Common myeloid progenitor, CD34-positive (primary cell): ENCODE data around the gene PRR15.

Experiments
- CTCF ChIA-PET: fragments of 350-600 bp; sonication (Branson Sonifier 250); formaldehyde crosslinking; loops from one replicate; lab custom pipeline; 2021; ENCODE audit warnings: antibody characterized with exemption; lab: Charles Lee
- POLR2A ChIA-PET: fragments of 350-600 bp; sonication (Branson Sonifier 250); formaldehyde crosslinking; loops from one replicate; lab custom pipeline; 2021; ENCODE audit warnings: antibody characterized with exemption; lab: Charles Lee
- DNase-seq, 3 donors: peaks; one replicate each; pipeline versions ENCODE4 v3.0.0 to v3.0.0-alpha.2; 2013
- H3K27ac ChIP-seq, 2 experiments: 1 replicate in 1 of 2; 2 replicates in 1 of 2; pipeline ENCODE4 v1.7.0; 2013; ENCODE audit warnings: inconsistent platforms in 2 of 2, low read length in 2 of 2, mild to moderate bottlenecking in 2 of 2, low read depth in 1 of 2, moderate library complexity in 1 of 2; ENCODE audit not compliant: severe bottlenecking in 2 of 2, insufficient read depth in 1 of 2, poor library complexity in 1 of 2
- H3K27me3 ChIP-seq, 5 experiments: replicated peaks in 2 of 5; 1 replicate in 3 of 5; 2 replicates in 2 of 5; pipeline versions ENCODE4 v1.6.1 to v1.7.0; 2013; ENCODE audit warnings: low read length in 4 of 5, mild to moderate bottlenecking in 2 of 5, moderate library complexity in 2 of 5, inconsistent platforms in 1 of 5; ENCODE audit not compliant: insufficient read depth in 5 of 5, control insufficient read depth in 4 of 5
- H3K36me3 ChIP-seq, 4 experiments: 1 replicate in 2 of 4; 2 replicates in 2 of 4; pipeline versions ENCODE4 v1.6.1 to v1.7.0; 2013; ENCODE audit warnings: low read length in 3 of 4, control low read depth in 1 of 4, mild to moderate bottlenecking in 1 of 4; ENCODE audit not compliant: control insufficient read depth in 4 of 4, insufficient read depth in 4 of 4
- H3K4me1 ChIP-seq, 4 experiments: 1 replicate in 3 of 4; 2 replicates in 1 of 4; pipeline versions ENCODE4 v1.6.1 to v1.7.1; 2013; ENCODE audit warnings: low read length in 3 of 4, mild to moderate bottlenecking in 3 of 4, control low read depth in 1 of 4, inconsistent platforms in 1 of 4, moderate library complexity in 1 of 4; ENCODE audit not compliant: control insufficient read depth in 4 of 4, insufficient read depth in 4 of 4; ENCODE audit errors: control extremely low read depth in 1 of 4
- H3K4me3 ChIP-seq, 7 experiments: 1 replicate in 4 of 7; 2 replicates in 3 of 7; pipeline versions ENCODE4 v1.5.1 to v1.7.0; 2013; ENCODE audit warnings: mild to moderate bottlenecking in 7 of 7, low read length in 6 of 7, moderate library complexity in 6 of 7, inconsistent platforms in 2 of 7, low read depth in 2 of 7, control low read depth in 1 of 7; ENCODE audit not compliant: insufficient read depth in 4 of 7, control insufficient read depth in 1 of 7; ENCODE audit errors: extremely low read depth in 1 of 7
- H3K9me3 ChIP-seq, 5 experiments: 1 replicate in 4 of 5; 2 replicates in 1 of 5; pipeline versions ENCODE4 v1.6.1 to v1.7.1; 2013; ENCODE audit warnings: low read length in 4 of 5, mild to moderate bottlenecking in 2 of 5, inconsistent platforms in 1 of 5, low read depth in 1 of 5, moderate library complexity in 1 of 5; ENCODE audit not compliant: control insufficient read depth in 4 of 5, insufficient read depth in 2 of 5; ENCODE audit errors: control extremely low read depth in 1 of 5
- WGBS: methylation state at CpG from one replicate; pipeline ENCODE4 v1.1.5; 2013; ENCODE audit not compliant: insufficient coverage; 5-methylcytosine and 5-hydroxymethylcytosine counted together

PRR15 gene

GRCh38 chr7:29610086-29610485 lies 46.5 kb downstream of the PRR15 start:
- POLR2A ChIA-PET: no interaction called here
- no peak overlapping the region for H3K27ac ChIP-seq
- no peaks in the 10 kb centered on the region for H3K27me3 ChIP-seq
- no peak for DNase-seq
- no peaks in the 10 kb centered on the region for H3K36me3 ChIP-seq
- CTCF ChIA-PET: interaction anchor here (1.0 kb wide), 1 partner anchor 13 kb away, joined by 3 read pairs; no protein-coding TSS in a partner anchor
- H3K4me1 ChIP-seq: peaks cover 0 to 4% (median under 1%) of the 10 kb centered on the region in 4 experiments
- peaks cover 0 to 3% (median 0%) of the 10 kb centered on the region in 5 experiments for H3K9me3 ChIP-seq
- 86% methylated on average over 1 of the region's 2 CpGs for WGBS
- no peak overlapping the region for H3K4me3 ChIP-seq

GRCh38 chr7:29611941-29612544 lies 48.4 kb downstream of the PRR15 start:
- Histone ChIP-seq H3K27me3 (no peaks in the 10 kb centered on the region), H3K4me3 (no peak overlapping the region), H3K27ac (no peak overlapping the region), H3K36me3 (no peaks in the 10 kb centered on the region), H3K9me3 (peaks cover 0 to 3% (median 0%) of the 10 kb centered on the region in 5 experiments), H3K4me1 (peaks cover 0 to 4% (median under 1%) of the 10 kb centered on the region in 4 experiments)
- WGBS: 100% methylated on average over 4 of the region's 4 CpGs
- no peak for DNase-seq
- ChIA-PET CTCF (interaction anchor here (0.7 to 1.4 kb wide), 2 partner anchors 17 to 138 kb away, joined by 3 to 5 read pairs; no protein-coding TSS in a partner anchor), POLR2A (interaction anchor here (0.7 kb wide), 1 partner anchor 49 kb away, joined by 4 read pairs; no protein-coding TSS in a partner anchor)

GRCh38 chr7:29612596-29612995 lies 49.0 kb downstream of the PRR15 start:
- no peaks in the 10 kb centered on the region for H3K27me3 ChIP-seq
- 100% methylated on average over 1 of the region's 2 CpGs for WGBS
- POLR2A ChIA-PET: no interaction called here
- CTCF ChIA-PET: interaction anchor here (0.7 to 1.4 kb wide), 2 partner anchors 18 to 137 kb away, joined by 3 to 5 read pairs; no protein-coding TSS in a partner anchor
- no peak overlapping the region for H3K27ac ChIP-seq
- no peaks in the 10 kb centered on the region for H3K36me3 ChIP-seq
- H3K4me3 ChIP-seq: no peak overlapping the region
- H3K9me3 ChIP-seq: peaks cover 0 to 2% (median 0%) of the 10 kb centered on the region in 5 experiments
- H3K4me1 ChIP-seq: peaks cover 0 to 4% (median under 1%) of the 10 kb centered on the region in 4 experiments
- DNase-seq: no peak

GRCh38 chr7:29613100-29613499 lies 49.5 kb downstream of the PRR15 start:
- DNase-seq: no peak
- CTCF ChIA-PET: interaction anchor here (1.4 kb wide), 1 partner anchor 137 kb away, joined by 5 read pairs; no protein-coding TSS in a partner anchor
- POLR2A ChIA-PET: no interaction called here
- H3K4me1 ChIP-seq: peaks cover 0 to 4% (median under 1%) of the 10 kb centered on the region in 4 experiments
- no peaks in the 10 kb centered on the region for H3K36me3 ChIP-seq
- WGBS: 100% methylated on average over 2 of the region's 3 CpGs
- H3K4me3 ChIP-seq: no peak overlapping the region
- H3K9me3 ChIP-seq: peaks cover 0 to 2% (median 0%) of the 10 kb centered on the region in 5 experiments
- no peak overlapping the region for H3K27ac ChIP-seq
- H3K27me3 ChIP-seq: no peaks in the 10 kb centered on the region

- 100% methylated on average over 1 of the region's 2 CpGs for WGBS
- H3K27ac ChIP-seq: no peak overlapping the region
- no peaks in the 10 kb centered on the region for H3K36me3 ChIP-seq
- DNase-seq: no peak
- H3K27me3 ChIP-seq: no peaks in the 10 kb centered on the region
- peaks cover 0 to 2% (median 0%) of the 10 kb centered on the region in 5 experiments for H3K9me3 ChIP-seq
- CTCF ChIA-PET: no interaction called here
- no peak overlapping the region for H3K4me3 ChIP-seq
- peaks cover 0 to 4% (median under 1%) of the 10 kb centered on the region in 4 experiments for H3K4me1 ChIP-seq
- POLR2A ChIA-PET: no interaction called here
Measured at GRCh38 chr7:29614229-29614628, 50.6 kb downstream of the PRR15 start.
